ENCODE measurements around the gene GTF2A2. TPM values are rescaled to one million over a fixed set of nuclear protein-coding genes. Genes with fewer than 3 reads are reported as not detected.

GTF2A2 gene
- total RNA-seq, 1 donor from 2014 or later, result 36.8 TPM

- intact Hi-C loops (cut with DNase I), result no loop called here
- DNase-seq (ENCODE audit: extremely low spot score in 2 of 2), result no peak
- TF ChIP-seq CTCF (IDR thresholded peaks at IDR 0.05), result no peak
- TF ChIP-seq POLR2AphosphoS5 (IDR thresholded peaks at IDR 0.05; ENCODE audit: insufficient read depth in 1 of 2, low read depth in 1 of 2), result no peak
- no peak for TF ChIP-seq POLR2A (IDR thresholded peaks at IDR 0.05)
- H3K4me3 ChIP-seq, result no peak overlapping the region
- no peak overlapping the region for H3K27ac ChIP-seq
- no peaks in the 10 kb centered on the region for H3K4me1 ChIP-seq
- peaks cover 0 to 93% of the 10 kb centered on the region in 2 donors for H3K36me3 ChIP-seq
- no peaks in the 10 kb centered on the region for H3K9me3 ChIP-seq
- H3K27me3 ChIP-seq, result no peaks in the 10 kb centered on the region
These were observed 19.2 kb upstream of the GTF2A2 start for GRCh38 chr15:59676565-59676964.

GRCh38 chr15:59674361-59674877 lies 17.1 kb upstream of the GTF2A2 start:
- Histone ChIP-seq H3K4me3 (no peak overlapping the region), H3K27ac (no peak overlapping the region), H3K9me3 (no peaks in the 10 kb centered on the region), H3K36me3 (peaks cover 0 to 93% of the 10 kb centered on the region in 2 donors), H3K4me1 (no peaks in the 10 kb centered on the region), H3K27me3 (no peaks in the 10 kb centered on the region)
- no peak for TF ChIP-seq POLR2A (IDR thresholded peaks at IDR 0.05)
- no peak for TF ChIP-seq CTCF (IDR thresholded peaks at IDR 0.05)
- TF ChIP-seq POLR2AphosphoS5 (IDR thresholded peaks at IDR 0.05; ENCODE audit: insufficient read depth in 1 of 2, low read depth in 1 of 2), result no peak
- DNase-seq (ENCODE audit: extremely low spot score in 2 of 2), result no peak
- intact Hi-C loops (cut with DNase I), result no loop called here

GRCh38 chr15:59668556-59668955 lies 11.2 kb upstream of the GTF2A2 start:
- H3K27me3 ChIP-seq, result no peaks in the 10 kb centered on the region
- DNase-seq (ENCODE audit: extremely low spot score in 2 of 2), result no peak
- H3K9me3 ChIP-seq, result no peaks in the 10 kb centered on the region
- H3K4me3 ChIP-seq, result no peak overlapping the region
- H3K36me3 ChIP-seq, result peaks cover 0 to 66% of the 10 kb centered on the region in 2 donors
- no peaks in the 10 kb centered on the region for H3K4me1 ChIP-seq
- intact Hi-C loops (cut with DNase I), result no loop called here
- no peak overlapping the region for H3K27ac ChIP-seq
- no peak for TF ChIP-seq POLR2AphosphoS5 (IDR thresholded peaks at IDR 0.05; ENCODE audit: insufficient read depth in 1 of 2, low read depth in 1 of 2)
- TF ChIP-seq CTCF (IDR thresholded peaks at IDR 0.05), result no peak
- no peak for TF ChIP-seq POLR2A (IDR thresholded peaks at IDR 0.05)

- Histone ChIP-seq H3K9me3 (no peaks in the 10 kb centered on the region), H3K27ac (no peak overlapping the region)
- intact Hi-C loops (cut with DNase I), result no loop called here
These were observed 4.9 kb upstream of the GTF2A2 start for GRCh38 chr15:59662260-59662659.

More at GRCh38 chr15:59662260-59662659, 4.9 kb upstream of the GTF2A2 start:
- H3K4me1 ChIP-seq, result peaks cover 12% of the 10 kb centered on the region
- no peak for DNase-seq (ENCODE audit: extremely low spot score in 2 of 2)
- no peak overlapping the region for H3K4me3 ChIP-seq
- H3K27me3 ChIP-seq, result no peaks in the 10 kb centered on the region
- no peak for TF ChIP-seq CTCF (IDR thresholded peaks at IDR 0.05)
- TF ChIP-seq POLR2AphosphoS5 (IDR thresholded peaks at IDR 0.05; ENCODE audit: insufficient read depth in 1 of 2, low read depth in 1 of 2), result no peak
- no peak for TF ChIP-seq POLR2A (IDR thresholded peaks at IDR 0.05)
- peaks cover 0 to 29% of the 10 kb centered on the region in 2 donors for H3K36me3 ChIP-seq
